Amygdala (tissue), 56 donors: ENCODE results near the gene ATP1B1.
"Not testable (repeated sequence)": the region's sequence is repeated elsewhere in the genome, so short reads cannot be mapped to it uniquely, and the experiment has no call there.

Experiments used
- DNase-seq, 56 donors: peaks; one replicate each; lab custom pipeline; 2025; lab: John Stamatoyannopoulos, UW

The ATP1B1 gene

DNA sequence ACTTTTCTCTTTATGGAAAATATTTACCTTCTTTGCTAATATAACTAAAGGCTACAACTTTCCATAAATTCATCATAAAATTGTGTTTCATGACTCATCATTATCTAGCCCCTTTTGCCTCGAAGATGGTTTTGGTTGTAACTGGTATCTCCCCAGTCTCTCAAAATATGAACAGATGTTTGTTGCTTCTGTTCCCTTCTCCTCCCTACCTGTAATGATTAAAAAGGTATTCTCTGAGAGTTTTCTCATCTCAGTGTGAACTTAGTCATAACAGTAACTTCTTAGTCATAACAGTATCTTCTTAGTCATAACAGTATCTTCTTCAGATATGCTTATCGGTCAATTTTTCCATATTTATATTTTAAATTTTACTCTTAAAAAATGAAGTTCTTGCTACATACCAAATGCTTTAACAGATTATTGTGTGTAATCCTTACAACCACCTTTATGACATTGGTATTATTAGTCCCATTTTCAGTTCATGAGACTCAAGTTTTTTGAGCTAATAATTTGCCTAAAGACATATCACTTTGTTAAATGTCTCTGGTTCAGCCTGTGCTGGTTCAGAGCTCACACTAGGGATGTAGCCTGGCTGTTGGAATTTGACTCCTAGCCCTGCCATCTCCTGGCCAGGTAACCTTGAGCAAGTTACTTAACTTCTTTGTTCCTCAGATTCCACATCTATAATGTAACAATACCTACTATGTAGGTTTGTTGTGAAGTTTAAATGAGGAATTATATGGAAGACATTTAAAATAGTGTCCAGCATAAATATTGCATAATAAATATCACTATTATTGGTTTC is 32.6 kb downstream of the ATP1B1 start:
- DNase-seq, result no peak

DNA sequence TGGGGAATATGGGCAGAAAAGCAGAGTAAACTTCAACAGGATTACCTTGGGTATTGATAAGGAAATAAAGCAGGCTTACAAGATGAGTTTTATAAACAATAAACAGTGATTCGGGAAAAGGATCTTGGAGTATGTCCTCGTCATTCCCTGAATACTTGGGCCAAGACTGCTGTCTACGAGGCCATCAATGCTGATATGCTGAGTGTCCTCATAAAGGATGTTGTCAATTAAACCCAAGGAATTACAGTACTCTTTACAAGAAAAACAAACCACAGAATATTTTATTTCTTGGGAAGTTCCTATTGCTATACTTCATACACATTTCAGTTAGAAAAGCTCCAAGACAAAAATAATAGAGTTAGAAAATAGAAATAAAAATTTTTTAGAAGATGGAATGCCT is 34.9 kb downstream of the ATP1B1 start:
- no peak for DNase-seq

DNA sequence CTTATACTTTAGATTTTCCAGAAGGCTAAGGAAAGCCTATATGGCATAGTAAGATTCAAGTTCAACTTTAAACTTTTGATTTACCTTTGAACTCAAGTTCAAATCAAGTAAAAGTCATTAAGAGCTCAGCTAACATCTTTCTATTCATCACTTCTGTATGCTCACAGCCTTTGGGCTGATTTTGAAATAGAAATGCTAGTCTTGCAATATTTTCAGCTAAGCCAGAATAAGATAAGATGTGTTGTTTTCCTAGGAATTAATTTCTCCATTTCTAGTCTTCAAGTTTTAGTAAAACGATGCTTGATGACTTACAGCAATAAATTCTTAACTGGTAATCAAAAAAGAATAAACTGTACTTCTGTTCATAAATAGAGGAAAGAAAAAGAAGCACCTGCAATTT is 35.6 kb downstream of the ATP1B1 start:
- no peak for DNase-seq

DNA sequence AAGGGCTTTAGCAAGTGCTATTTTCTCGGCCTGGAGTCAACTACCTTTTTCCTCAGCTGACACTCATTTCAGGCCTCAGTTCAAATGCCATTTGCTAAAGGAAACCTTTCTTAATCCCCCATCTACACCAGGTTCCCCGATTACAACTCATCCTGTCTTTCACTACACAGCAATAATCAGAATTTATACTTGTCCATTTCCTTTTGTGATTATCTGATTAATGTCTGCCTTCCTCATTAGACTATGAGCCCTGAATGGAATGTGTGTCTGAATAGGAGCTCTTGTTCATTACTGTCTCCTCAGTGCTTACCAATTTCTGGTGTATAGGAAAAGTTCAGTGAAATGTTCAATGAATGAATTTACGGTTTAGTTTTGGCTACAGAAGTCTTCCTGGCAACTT is 36.9 kb downstream of the ATP1B1 start:
- no peak for DNase-seq

DNA sequence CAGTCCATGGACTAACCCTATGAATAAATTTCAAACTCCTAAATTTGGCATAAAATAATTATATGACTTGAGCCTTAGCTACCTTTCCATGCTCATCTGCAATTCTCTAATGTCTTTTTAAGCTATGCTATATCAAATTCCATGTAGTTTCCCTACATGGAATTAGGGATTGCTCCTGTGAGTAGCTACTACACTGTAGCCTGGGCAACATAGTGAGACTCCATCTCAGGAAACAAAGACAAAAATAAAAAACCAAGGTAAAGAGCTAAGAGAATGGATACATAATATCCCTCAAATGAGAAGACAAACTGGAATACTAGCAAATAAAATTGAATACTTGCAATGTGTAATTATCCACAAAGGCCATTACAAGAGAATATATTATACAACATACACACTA is 37.5 kb downstream of the ATP1B1 start:
- no peak for DNase-seq

DNA sequence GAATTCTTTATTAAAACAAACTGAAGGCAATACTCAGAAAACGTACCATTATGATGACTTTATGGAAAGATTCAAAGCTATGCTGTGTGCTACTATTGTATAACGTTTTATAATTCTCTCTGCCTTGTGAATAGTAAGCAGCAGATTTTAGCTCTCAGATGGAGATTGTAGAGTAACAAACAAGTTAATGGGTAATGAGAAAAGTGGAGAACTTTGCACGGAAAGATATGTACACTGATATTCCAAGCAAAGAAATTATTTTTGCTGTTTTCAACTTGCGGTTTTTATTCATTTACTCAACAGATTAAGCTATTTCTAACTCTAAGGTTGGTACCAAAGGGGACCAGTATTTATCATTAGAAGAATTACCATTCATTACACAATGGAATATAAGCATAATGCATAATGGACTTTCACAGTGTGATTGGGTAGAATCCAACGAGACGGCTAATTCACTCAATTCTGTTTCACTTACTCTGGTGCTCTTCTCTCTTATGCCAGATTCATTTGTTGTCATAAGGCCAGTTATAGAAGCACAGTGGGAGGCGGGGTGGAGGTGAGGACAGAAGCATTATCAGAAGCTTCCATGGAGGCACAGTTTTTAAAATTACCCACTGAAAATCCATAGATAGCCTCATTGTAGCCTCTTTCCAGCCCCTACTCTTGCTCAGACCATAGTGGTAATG is 38.6 kb downstream of the ATP1B1 start:
- DNase-seq, result peak in 1 of 56 donors; percentile 8

DNA sequence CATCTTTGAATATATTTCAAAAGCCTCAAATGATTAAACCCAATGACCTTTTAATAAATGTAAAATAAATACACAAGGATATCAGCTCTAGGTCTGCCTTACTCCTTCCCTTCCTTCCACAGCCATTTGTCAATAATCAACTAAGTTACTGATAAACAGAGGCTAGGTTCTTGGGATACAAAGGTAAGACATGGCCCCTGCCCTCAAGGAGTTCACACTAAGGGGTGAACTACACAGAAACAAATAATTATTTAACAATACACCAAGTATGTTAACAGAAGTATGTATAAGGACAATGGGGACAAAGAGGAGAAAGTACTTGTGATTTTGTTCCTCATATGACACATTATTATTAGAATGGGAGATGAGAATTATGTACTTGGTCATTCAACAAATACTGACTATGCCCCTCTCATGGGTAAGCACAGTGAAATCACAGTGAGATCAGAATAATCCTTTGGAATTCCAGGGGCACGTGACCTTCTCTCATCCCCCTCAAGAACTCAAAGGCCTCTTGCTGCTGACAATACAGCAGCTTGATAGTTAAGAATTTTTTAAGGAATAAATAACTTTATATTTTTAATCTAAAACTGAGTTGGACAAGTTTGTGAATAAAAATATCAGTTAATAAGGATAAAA is 40.2 kb downstream of the ATP1B1 start:
- DNase-seq, result no peak

DNA sequence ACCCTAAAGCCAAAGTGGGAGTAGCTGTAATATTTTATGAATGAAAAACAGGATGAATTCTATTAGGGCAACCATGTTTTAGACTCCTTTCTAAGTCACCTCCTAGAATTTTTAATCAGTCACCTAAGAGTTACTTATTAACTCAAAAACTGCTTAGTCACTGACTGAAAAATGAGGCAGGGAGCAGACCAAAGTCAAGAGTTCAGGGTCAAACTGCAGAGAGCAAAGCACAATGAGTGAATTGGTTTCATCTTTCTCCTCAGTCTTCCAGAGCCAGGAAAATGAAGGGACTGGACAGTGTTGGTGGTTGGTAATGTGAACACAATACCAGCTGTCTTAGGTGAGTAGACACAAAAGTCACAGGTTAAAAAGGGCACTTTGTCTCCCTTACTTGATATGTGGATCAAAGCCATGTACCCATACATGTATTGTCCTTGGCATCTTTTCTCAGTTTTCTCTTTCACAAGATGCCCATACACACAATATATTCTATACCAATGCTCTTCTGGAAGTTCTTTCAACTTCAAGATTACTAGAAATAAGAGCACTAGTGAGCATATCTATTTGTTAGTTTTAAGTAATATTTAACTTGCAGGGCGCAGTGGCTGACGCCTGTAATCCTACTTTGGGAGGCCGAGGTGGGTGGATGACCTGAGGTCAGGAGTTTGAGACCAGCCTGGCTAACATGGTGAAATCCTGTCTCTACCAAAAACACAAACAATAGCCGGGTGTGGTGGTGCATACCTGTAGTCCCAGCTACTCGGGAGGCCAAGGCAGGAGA is 42.2 kb downstream of the ATP1B1 start:
- no peak for DNase-seq

DNA sequence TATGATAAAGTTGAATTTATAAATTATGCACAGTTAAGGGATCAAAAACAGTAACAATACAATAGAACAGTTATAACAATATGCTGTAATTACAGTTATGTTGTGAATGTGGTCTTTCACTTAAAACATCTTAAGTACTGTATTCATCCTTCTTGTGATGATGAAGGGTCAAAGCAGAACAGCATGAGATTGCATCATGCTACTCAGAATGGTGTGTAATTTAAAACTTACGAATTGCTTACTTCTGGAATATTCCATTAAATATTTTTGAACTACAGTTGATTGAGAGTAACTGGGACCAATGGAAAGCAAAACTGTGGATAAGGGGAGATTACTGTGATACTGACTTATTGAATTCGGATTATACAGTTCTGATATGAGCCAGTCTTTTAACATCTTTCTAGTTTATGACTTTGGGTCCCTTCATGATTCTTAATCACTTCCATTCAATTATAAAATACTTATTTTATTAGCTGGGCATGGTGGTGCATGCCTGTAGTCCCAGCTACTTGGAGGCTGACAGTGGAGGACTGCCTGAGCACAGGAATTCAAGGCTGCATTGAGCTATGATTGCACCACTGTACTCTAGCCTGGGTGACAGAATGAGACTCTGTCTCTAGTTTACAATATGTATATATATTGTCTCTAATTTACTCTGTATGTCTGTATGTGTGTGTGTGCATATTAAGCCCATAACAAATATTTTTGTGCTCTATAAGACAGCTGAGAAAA is 43.2 kb downstream of the ATP1B1 start:
- DNase-seq, result no peak

DNA sequence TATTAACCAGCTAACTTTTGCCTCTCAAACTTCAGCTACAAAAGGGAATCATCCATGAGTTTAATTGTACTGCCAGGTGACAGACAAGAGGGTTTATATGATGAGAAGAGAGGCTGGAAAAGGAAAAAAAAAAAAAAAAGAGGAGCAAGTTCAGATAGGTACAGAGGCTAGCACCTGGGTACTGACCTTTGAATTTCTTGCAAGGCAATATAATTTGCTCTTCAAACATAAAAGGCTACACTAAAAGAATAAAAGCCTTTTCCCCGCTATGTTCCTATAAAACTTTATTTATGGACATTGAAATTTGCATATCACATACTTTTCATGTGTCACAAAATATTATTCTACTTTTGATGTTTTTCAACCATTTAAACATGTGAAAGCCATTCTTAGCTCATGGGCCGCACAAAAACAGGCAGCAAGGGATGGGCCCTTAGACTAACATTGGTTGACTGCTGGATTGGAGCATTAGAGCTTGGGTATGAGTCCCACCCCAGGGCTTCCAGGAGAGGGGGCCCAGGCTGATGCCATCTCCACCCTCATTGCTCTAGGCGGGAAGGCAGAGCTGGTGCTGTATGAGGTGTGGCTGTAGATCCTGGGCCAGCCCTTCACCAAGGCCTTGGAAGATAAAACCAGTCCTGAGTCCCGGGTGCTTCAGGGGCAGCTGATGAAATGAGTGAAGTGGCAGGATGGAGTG is 44.3 kb downstream of the ATP1B1 start:
- DNase-seq, result no peak

DNA sequence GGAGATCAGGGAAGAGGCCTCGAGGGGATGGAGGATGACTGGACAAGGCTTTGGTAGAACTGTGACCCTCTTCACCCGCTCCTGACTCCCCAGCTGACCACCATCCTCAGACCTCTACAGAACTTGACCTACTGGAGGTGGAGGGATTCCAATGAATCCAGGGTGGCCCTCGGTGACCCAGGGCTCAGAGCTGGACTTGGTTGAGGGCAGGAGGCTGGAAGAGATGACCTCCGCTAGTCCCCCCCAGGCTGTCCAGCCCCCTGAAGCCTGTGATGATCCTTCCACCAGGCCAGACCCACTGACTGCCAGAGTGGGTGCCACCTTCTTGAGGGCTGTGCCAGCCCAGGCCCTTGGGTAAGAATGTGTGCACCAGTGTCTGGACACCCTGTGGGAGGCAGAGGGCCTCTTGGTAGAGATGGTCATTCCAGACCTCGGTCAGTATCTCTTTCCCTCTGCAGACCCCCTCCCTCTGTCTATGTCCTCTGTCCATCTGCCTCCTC is 44.9 kb downstream of the ATP1B1 start:
- no peak for DNase-seq

DNA sequence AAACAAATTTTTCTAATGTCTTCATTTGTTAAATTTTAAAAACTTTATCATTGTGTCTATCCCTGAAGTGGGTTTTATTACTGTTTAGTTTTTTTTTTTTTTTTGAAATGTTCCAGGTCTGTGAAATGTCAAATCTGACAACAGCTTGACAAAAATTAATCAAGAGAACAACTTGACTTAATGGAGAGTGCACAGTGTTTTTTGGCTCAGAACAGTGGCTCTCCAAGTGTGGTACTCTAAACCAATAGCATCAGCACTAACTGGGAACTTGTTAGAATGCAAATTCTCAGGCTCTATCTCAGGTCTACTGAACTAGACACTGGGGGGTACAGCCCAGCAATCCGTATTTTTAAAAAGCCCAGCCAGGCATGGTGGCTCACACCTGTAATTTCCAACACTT is 49.2 kb downstream of the ATP1B1 start:
- no peak for DNase-seq

DNA sequence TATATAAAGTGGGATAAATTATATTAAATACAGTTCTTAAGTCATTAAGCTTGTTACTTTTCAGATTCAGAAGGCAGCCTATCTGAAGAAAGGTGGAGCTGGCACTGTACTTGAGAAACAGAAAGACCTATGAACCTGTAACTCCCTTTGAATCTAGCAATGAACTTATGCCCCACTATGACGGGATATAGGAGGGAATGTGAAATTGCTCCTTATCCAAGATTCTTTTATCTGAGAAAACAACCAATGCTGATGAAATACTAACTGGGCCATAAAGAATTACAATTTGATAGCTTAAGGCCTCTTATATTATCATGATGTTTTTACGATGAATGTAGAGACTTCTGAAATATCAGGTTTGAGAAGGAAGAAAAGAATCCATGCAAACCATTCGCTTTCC is 50.1 kb downstream of the ATP1B1 start:
- no peak for DNase-seq

DNA sequence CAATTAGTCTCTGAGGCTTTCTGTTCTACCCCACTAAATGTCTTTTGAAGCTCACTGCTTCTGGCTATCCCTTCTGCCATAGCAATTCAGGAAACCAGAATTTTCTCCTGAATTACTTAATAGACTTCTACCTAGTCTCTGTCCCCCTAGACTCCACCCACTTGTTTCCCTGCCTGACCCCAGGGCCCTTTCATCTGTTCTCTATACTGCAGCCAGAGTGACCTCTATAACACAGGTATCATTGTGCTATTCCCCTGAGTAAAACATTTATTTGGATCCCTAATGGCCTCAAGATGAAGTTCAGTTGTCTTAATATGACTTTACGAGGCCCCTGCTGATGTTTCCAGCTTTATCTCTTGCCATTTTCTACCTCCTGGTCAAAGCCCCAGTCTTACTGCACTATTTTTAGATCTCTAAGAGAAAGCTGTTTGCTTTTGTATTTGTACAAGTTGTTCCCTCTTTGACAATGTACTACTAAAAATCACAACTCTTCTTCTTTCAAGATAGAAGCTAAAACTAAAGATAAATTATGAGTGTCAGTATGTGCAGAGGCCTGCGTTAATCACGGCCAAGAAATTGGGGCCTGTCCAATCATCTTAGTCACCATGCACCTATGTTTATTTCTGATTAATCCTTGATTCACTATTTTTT is 54.5 kb downstream of the ATP1B1 start:
- DNase-seq, result peak in 2 of 56 donors; percentile 1 to 12

DNA sequence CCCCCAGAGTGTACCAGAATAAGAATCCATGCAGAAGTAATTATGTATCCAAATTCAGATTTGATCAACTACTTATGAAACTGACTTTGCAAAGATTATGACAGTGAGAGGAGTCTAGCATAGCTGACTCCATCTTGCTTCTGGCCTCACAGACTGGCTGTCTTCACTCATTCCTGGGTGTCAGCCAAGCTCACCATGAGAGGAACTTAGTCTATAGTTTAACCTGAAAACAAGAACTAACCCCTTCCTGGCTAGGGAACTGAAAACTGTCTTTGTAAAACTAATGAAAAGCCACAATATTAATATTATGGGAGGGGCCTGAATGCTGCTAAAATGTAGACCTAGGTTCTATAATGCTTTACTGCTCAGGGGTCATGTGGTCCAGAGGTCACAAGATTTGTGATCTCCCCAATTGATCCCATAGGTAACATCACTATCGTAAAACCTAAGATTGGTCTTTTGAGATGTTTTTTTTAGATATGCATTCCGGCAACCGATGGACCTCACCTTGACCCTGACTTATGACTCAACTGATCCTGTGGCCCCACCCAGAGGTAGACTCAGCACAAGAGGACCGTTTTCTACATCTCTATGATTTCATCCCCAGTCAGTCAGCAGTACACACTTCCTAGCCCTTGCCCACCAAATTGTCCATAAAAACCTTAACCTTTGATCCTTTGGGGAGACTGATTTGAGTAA is 55.2 kb downstream of the ATP1B1 start:
- DNase-seq, result no peak

DNA sequence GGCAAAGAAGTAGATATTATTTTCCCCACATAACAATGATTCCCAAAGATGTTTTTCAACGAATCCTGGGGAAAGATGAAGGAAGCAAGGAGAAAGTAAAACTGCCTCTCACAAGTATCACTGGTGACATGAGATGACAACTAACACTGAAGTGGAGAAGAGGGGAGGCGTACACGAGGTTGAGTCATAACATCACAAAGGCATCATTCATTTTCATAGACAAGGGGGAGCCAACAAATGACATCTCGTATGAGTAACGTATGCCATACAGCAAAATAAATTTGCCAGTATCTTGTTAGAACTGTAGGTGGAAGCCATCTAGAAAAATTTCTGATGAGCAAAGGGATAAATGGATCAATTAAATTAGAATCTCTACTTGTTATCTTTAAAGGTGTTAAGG is 56.6 kb downstream of the ATP1B1 start:
- peak in 3 of 56 donors; percentile 0 to 23 (median 13) for DNase-seq

DNA sequence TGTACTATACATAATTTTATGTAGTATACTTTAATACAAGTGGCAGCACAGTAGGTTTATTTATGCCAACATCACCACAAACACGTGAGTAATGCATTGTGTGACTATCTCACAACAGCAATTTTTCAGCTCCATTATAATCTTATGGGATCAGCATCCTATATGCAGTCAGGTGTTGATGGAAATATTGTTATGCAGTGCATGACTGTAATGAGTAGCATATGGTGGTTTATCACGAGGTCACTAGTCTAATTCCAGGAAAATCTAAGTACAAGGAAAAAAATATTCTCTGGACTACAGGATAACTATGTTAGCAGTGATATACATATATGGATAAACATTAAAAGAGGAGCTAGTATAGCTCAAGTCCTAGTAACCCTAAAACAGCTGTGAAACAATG is 69.0 kb downstream of the ATP1B1 start:
- DNase-seq, result no peak

DNA sequence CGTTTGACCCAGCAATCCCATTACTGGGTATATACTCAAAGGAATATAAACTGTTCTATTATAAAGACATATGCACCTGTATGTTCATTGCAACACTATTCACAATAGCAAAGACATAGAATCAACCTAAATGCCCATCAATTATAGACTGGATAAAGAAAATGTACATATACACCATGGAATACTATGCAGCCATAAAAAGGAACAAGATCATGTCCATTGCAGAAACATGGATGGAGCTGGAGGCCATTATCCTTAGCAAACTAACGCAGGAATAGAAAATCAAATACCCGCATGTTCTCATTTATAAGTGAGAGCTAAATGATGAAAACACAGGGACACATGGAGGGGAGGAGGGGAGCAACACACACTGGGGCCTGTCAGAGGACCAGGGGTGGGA is 72.9 kb downstream of the ATP1B1 start:
- not testable (repeated sequence) for DNase-seq
